ENCODE results near the gene CDCP1. TPM values are rescaled to one million over a fixed set of nuclear protein-coding genes. Genes with fewer than 3 reads are reported as not detected.

CDCP1 gene
- total and polyA plus RNA-seq, 2 experiments from 2014 or later: 5.4 to 8.8 TPM

- Histone ChIP-seq H3K4me2 (ENCODE audit: unreplicated experiment) (no peak overlapping the region), H3K9me2 (ENCODE audit: insufficient read depth) (no peaks in the 10 kb centered on the region), H3K27ac (0 out of 2 replicates have a peak overlapping the region, but pooled peaks have one; percentile 25), H4K20me1 (ENCODE audit: insufficient read depth) (no peaks in the 10 kb centered on the region), H3K9me3 (ENCODE audit: low read depth) (no peaks in the 10 kb centered on the region), H2AFZ (no peak overlapping the region), H3K36me3 (ENCODE audit: low read depth) (no peaks in the 10 kb centered on the region), H3K4me3 (no peak overlapping the region), H3K79me2 (ENCODE audit: insufficient read depth) (no peaks in the 10 kb centered on the region), H3K9ac (no peak overlapping the region), H3K27me3 (replicated peaks; ENCODE audit: insufficient read depth) (no peaks in the 10 kb centered on the region), H3K4me1 (ENCODE audit: insufficient read depth) (peaks cover 41% of the 10 kb centered on the region), H3F3A (ENCODE audit: insufficient read depth) (peaks cover 48% of the 10 kb centered on the region)
- TF ChIP-seq EZH2phosphoT487 (IDR thresholded peaks at IDR 0.05; ENCODE audit: insufficient read depth, low read depth): no peak
- no peak for TF ChIP-seq EZH2 (IDR thresholded peaks at IDR 0.05; ENCODE audit: insufficient read depth, poor library complexity, severe bottlenecking)
- in situ Hi-C loops (cut with MboI): no loop called here
- peak; percentile 85 for DNase-seq
- WGBS, 2 experiments (ENCODE audit: low coverage in 1 of 2, low lambda C conversion rate in 2 of 2, missing lambda C conversion rate in 2 of 2): 82 to 84% methylated on average over 12 of the region's 12 CpGs
Measured at GRCh38 chr3:45120359-45121158, 25.6 kb downstream of the CDCP1 start.

GRCh38 chr3:45119824-45120358, 26.3 kb downstream of the CDCP1 start:
- no peaks in the 10 kb centered on the region for H3K36me3 ChIP-seq (ENCODE audit: low read depth)
- TF ChIP-seq EZH2 (IDR thresholded peaks at IDR 0.05; ENCODE audit: insufficient read depth, poor library complexity, severe bottlenecking) (no peak), EZH2phosphoT487 (IDR thresholded peaks at IDR 0.05; ENCODE audit: insufficient read depth, low read depth) (no peak)
- no peaks in the 10 kb centered on the region for H3K9me2 ChIP-seq (ENCODE audit: insufficient read depth)
- H3K4me3 ChIP-seq: no peak overlapping the region
- peaks cover 42% of the 10 kb centered on the region for H3F3A ChIP-seq (ENCODE audit: insufficient read depth)
- no peaks in the 10 kb centered on the region for H3K9me3 ChIP-seq (ENCODE audit: low read depth)
- H2AFZ ChIP-seq: no peak overlapping the region
- peaks cover 35% of the 10 kb centered on the region for H3K4me1 ChIP-seq (ENCODE audit: insufficient read depth)
- no peaks in the 10 kb centered on the region for H3K27me3 ChIP-seq (replicated peaks; ENCODE audit: insufficient read depth)
- in situ Hi-C loops (cut with MboI): no loop called here
- H4K20me1 ChIP-seq (ENCODE audit: insufficient read depth): no peaks in the 10 kb centered on the region
- H3K9ac ChIP-seq: no peak overlapping the region
- no peak overlapping the region for H3K4me2 ChIP-seq (ENCODE audit: unreplicated experiment)
- H3K79me2 ChIP-seq (ENCODE audit: insufficient read depth): no peaks in the 10 kb centered on the region
- DNase-seq: peak; percentile 49
- 0 out of 2 replicates have a peak overlapping the region, but pooled peaks have one; percentile 25 for H3K27ac ChIP-seq
- WGBS, 2 experiments (ENCODE audit: low coverage in 1 of 2, low lambda C conversion rate in 2 of 2, missing lambda C conversion rate in 2 of 2): 63 to 76% methylated on average over 2 of the region's 2 CpGs

GRCh38 chr3:45119376-45119775, 26.8 kb downstream of the CDCP1 start:
- 74 to 83% methylated on average over 4 of the region's 4 CpGs for WGBS, 2 experiments (ENCODE audit: low coverage in 1 of 2, low lambda C conversion rate in 2 of 2, missing lambda C conversion rate in 2 of 2)
- H3K4me2 ChIP-seq (ENCODE audit: unreplicated experiment): no peak overlapping the region
- no peak overlapping the region for H2AFZ ChIP-seq
- no peaks in the 10 kb centered on the region for H3K79me2 ChIP-seq (ENCODE audit: insufficient read depth)
- in situ Hi-C loops (cut with MboI): no loop called here
- H3K9ac ChIP-seq: no peak overlapping the region
- no peaks in the 10 kb centered on the region for H3K36me3 ChIP-seq (ENCODE audit: low read depth)
- H3F3A ChIP-seq (ENCODE audit: insufficient read depth): peaks cover 36% of the 10 kb centered on the region
- H4K20me1 ChIP-seq (ENCODE audit: insufficient read depth): no peaks in the 10 kb centered on the region
- no peaks in the 10 kb centered on the region for H3K9me3 ChIP-seq (ENCODE audit: low read depth)
- H3K4me3 ChIP-seq: no peak overlapping the region
- no peaks in the 10 kb centered on the region for H3K9me2 ChIP-seq (ENCODE audit: insufficient read depth)
- no peak for TF ChIP-seq EZH2 (IDR thresholded peaks at IDR 0.05; ENCODE audit: insufficient read depth, poor library complexity, severe bottlenecking)
- no peak for TF ChIP-seq EZH2phosphoT487 (IDR thresholded peaks at IDR 0.05; ENCODE audit: insufficient read depth, low read depth)
- H3K27ac ChIP-seq: no peak overlapping the region
- no peak for DNase-seq
- H3K4me1 ChIP-seq (ENCODE audit: insufficient read depth): peaks cover 29% of the 10 kb centered on the region
- H3K27me3 ChIP-seq (replicated peaks; ENCODE audit: insufficient read depth): no peaks in the 10 kb centered on the region

- Histone ChIP-seq H3K27ac (no peak overlapping the region), H3F3A (ENCODE audit: insufficient read depth) (peaks cover 29% of the 10 kb centered on the region), H3K4me2 (ENCODE audit: unreplicated experiment) (no peak overlapping the region), H3K4me1 (ENCODE audit: insufficient read depth) (peaks cover 23% of the 10 kb centered on the region), H3K9ac (no peak overlapping the region), H3K27me3 (replicated peaks; ENCODE audit: insufficient read depth) (no peaks in the 10 kb centered on the region), H3K9me2 (ENCODE audit: insufficient read depth) (no peaks in the 10 kb centered on the region), H3K79me2 (ENCODE audit: insufficient read depth) (no peaks in the 10 kb centered on the region), H4K20me1 (ENCODE audit: insufficient read depth) (no peaks in the 10 kb centered on the region), H3K4me3 (no peak overlapping the region), H3K9me3 (ENCODE audit: low read depth) (no peaks in the 10 kb centered on the region), H2AFZ (no peak overlapping the region), H3K36me3 (ENCODE audit: low read depth) (no peaks in the 10 kb centered on the region)
- in situ Hi-C loops (cut with MboI): no loop called here
- TF ChIP-seq EZH2phosphoT487 (IDR thresholded peaks at IDR 0.05; ENCODE audit: insufficient read depth, low read depth): no peak
- TF ChIP-seq EZH2 (IDR thresholded peaks at IDR 0.05; ENCODE audit: insufficient read depth, poor library complexity, severe bottlenecking): no peak
- WGBS, 2 experiments (ENCODE audit: low coverage in 1 of 2, low lambda C conversion rate in 2 of 2, missing lambda C conversion rate in 2 of 2): 30 to 47% methylated on average over 2 of the region's 2 CpGs
- no peak for DNase-seq
Measured at GRCh38 chr3:45118615-45119071, 27.5 kb downstream of the CDCP1 start.

All from GM23248 (cell line).